Measurements from ENCODE around the gene ELF2.
"Not testable (repeated sequence)": the region's sequence is repeated elsewhere in the genome, so short reads cannot be mapped to it uniquely, and the experiment has no call there.

Gene ELF2

GRCh38 chr4:139184129-139184528 lies 7.1 kb upstream of the ELF2 start:
- DNase-seq (no peak), ATAC-seq (no peak)

DNA sequence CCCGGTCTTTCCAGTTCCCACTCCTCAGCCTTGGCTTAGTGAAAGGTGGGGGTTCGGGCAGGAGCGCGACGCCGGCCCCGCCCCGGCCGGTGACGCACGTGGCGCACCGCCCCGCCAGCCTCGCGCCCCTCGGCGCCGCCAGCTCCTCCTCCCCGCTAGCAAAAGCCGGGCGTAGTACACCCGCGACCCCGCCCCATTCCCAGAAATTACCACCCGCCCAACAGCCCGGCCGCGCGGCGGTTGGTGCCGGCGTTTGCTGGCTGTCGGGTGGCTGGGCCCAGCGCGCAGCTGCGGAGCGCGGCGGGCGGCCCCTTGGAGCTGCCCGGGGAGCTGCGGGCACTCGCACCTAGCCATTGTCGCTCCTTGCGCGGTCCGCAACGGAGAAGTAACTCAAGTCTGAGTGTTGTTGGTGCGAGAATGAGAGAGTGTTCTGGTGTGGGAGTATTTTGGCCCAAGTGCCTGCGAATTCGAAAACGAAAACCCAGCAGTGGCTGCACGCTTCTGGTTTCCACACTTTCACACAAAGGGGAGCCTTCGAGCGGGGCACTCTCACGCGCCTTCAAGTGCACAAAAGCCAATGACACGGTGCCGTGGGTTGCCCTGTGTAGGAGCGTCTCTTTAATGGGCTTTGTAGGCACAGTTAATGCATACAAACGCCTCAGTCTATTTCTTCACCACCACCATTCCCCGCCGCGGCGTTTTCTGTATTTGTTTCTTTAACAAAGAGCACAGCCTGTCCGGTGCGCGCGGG lies 1.0 kb upstream of the ELF2 start:
- ATAC-seq: peak; percentile 82
- DNase-seq: peak; percentile 89

DNA sequence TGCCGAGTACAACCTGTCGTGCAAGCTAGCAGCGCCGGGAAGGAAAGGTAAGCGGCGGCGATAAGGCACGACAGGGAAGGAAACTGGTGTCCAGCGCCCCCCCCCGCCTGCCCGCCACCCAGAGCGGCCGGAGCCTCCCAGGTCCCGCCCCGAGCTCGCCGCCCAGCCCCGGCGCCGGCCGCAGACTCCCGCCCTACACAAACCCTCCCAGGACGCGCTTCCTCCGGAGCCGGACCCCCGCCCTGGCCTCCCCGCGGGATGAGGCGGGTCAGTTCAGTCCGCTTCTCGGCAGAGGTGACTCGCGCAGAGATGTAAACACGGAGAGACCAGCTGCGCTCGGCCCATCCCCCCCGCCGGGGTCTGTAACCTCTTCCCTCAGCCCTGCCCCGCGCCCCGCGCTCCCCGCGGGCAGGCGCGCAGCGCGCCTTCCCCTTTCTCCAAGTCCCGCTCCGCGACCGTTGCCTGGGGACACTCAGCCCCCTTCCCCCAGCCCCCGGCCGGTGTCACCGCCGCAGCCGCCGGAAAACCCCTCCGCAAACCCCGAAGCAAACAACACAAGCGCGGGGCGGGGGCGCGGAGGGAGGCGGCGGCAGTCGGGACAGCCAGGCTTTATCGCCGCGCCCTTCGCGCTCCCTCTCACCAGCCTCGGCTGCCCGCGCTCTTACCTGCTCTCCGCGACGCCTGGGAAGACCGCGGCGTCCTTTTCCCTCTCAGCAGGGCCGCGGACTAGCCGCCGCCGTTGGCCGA lies 543 bp downstream of the ELF2 start:
- ATAC-seq: peak; percentile 19

DNA sequence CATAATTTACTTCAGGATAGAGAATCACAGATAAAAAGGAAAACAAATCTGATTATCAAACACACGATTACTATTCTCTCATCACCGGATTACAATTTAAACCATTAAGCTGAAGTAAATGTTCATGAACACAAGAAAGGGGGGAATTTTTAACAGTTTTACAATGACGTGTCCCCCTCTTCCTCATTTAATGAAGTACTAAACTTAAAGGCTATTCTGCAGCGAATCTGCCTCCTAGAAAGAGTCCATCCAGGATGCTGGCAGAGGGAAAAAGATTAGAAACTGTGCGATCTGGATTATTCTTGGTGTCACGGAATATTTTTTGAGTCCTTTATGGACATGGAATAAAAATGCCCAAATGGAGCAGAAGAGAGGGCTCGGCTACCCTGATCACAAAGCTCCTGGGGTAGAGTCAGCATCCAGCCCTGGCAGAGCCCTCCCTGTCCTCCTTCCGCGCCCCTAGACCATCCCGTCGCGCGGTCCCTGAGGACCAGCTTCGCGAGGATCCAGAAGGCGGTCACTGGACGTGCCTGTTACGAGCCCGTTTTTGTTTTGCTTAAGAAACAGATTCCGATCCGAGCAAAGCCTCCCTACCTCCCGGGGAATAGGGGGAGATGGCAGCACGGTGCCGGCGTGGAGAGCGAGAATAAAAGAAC lies 1.2 kb downstream of the ELF2 start:
- ATAC-seq (no peak), DNase-seq (no peak)

More for the DNA sequence above, 543 bp downstream of the ELF2 start:
- DNase-seq: peak; percentile 66

DNA sequence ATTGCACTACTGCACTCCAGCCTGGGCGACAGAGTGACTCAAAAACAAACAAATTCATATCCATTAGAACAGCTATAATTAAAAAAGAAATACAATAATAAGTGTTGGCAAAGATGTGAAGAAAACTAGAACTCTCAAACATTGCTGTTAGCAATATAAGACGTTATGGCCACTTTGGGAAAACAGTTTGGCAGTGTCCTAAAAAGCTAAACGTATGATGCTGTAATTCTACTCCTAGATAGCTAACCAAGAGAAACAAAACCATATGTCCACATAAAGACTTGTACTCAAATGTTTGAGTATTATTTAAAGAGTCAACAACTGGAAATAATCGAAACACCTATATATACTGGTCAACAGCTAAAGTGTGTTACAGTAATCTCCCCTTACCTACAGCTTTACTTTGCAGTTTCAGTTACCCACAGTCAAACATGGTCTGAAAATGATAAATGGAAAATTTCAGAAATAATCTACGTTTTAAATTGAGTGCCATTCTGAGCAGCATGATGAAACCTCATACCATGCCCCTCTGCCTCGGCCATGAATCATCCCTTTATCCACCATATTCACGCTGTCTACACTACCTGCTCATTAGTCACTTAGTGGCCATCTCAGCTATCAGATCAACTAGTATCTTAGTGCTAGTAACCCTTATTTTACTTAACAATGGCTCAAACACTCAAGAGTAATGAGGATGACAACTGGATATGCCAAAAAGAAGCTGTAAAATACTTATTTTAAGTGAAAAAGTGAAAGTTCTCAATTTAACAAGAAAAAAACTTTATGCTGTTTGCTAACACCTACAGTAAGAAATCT lies 4.9 kb downstream of the ELF2 start:
- DNase-seq: no peak
- peak; percentile 65 for ATAC-seq

- ATAC-seq (no peak), DNase-seq (no peak)
These were observed 6.1 kb downstream of the ELF2 start for GRCh38 chr4:139170932-139171331.

DNA sequence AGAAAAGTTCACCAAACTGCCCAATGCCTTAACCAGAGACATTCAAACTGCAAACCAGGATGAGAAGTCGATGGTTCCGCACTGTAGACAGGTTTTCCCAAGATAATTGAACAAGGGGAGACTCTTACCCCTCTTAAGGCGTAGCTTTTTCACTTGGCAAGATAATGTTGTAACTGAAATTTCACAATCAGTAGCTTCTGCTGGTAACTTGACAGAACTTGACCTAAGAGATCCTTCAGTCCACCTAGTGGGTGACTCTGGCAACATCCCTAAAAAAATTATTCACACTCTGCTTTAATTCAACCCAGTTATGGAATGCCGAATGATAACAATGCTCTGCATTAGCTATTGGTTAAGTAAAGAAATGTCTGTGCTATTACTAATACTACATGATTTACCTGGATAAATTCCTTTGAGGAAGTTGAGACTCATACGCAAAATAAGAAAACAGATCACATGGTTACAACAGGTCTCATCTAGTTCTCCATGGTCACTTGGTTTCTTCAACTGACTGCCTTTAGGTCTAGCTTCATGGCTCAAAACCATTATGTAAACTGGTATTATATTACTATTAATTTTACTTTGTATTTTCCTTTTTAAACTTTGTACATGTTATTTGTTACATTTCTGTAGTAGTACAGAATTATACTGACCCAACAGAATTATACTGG lies 9.1 kb downstream of the ELF2 start:
- DNase-seq (no peak), ATAC-seq (no peak)

- ATAC-seq (no peak), DNase-seq (no peak)
These were observed 12.3 kb downstream of the ELF2 start for GRCh38 chr4:139164731-139165130.

- DNase-seq: no peak
- ATAC-seq: no peak
These were observed 13.2 kb downstream of the ELF2 start for GRCh38 chr4:139163806-139164206.

GRCh38 chr4:139157977-139158376 lies 19.0 kb downstream of the ELF2 start:
- DNase-seq, ATAC-seq: not testable (repeated sequence)

DNA sequence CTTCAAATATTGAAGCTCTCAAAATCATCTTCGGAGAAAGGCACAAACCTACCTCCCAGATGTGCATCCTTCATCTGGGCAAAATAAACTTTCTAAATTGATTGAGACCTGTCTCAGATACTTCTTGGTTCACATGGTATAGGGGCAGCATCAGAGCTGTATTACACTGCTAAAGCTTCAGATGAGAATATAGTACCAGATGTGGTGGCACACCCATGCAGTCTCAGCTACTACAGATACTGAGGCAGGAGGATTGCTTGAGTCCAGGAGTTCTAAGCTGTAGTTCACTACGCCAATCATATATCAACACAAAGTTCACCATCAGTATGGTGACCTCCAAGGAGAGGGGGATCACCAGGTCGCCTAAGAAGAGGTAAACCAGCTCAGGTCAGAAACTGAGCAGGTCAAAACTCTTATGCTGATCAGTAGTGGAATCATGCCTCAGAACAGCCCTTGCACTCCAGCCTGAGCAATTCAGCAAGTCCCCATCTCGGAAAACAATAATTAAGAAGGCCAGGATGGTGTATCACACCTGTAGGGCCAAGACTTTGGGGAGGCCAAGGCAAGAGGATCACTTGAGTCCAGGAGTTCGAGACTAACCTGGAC lies 22.0 kb downstream of the ELF2 start:
- DNase-seq: no peak
- ATAC-seq: no peak

DNA sequence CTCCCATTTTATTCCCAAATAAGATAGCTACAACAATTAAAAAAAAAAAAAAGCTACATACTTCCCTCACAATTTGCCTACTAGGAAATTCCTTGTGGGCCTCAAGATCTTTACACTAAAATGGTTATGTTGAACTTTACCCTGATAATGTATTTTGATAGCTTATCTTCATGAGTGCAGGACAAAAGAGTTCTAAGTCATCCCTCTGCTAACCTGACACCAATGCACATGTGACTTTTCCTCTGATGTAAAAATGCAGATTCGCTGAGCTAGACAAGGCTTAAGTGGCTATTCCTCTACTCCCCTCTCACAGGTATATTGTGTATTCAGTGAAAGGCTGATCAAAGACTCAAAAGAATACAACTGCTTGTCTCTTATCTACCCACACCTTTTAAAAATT lies 22.5 kb downstream of the ELF2 start:
- ATAC-seq (no peak), DNase-seq (no peak)

DNA sequence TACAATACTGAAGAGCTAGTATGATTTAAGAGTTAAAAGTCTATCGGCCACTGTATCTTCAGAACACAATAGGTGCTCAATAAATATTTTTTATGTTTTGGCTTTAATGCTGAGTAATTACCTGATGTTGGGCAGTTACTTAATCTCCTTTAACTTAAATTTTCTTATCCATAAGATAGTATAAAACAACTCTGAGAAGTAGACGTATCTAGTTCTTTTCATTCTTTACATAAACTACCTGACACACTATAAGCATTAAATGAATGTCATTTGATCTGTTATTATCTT lies 22.9 kb downstream of the ELF2 start:
- DNase-seq: no peak
- no peak for ATAC-seq

GRCh38 chr4:139153411-139154133 lies 23.4 kb downstream of the ELF2 start:
- DNase-seq: no peak

DNA sequence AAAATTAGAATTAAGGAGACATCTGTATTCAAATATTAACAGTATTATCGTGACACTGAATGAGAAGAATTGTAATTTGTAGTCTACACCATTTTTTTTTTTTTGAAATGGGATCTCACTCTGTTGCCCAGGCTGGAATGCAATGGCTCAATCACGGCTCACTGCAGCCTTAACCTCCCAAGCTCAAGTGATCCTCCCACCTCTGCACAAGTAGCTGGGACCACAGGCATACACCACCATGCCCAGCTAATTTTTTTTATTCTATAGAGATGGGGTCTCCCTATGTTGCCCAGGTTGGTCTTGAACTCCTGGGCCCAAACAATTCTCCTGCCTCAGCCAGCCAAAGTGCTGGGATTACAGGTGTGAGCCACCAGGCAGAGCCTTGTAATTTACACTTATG lies 24.8 kb downstream of the ELF2 start:
- no peak for ATAC-seq
- no peak for DNase-seq

More at GRCh38 chr4:139153411-139154133, 23.4 kb downstream of the ELF2 start:
- no peak for ATAC-seq

GRCh38 chr4:139146926-139147629 lies 29.9 kb downstream of the ELF2 start:
- ATAC-seq (no peak), DNase-seq (no peak)

DNA sequence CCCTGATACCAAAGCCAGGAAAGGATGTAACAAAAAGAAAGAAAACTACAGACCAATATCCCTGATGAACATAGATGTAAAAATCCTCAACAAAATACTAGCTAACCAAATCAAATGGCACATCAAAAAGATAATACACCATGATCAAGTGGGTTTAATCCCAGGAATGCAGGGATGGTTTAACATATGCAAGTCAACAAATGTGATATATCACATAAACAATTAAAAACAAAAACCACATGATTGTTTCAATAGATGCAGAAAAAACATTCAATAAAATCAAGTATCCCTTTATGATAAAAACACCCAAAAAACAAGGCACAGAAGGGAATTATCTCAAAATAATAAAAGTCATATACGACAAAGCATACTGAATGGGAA lies 31.5 kb downstream of the ELF2 start:
- ATAC-seq (no peak), DNase-seq (no peak)

DNA sequence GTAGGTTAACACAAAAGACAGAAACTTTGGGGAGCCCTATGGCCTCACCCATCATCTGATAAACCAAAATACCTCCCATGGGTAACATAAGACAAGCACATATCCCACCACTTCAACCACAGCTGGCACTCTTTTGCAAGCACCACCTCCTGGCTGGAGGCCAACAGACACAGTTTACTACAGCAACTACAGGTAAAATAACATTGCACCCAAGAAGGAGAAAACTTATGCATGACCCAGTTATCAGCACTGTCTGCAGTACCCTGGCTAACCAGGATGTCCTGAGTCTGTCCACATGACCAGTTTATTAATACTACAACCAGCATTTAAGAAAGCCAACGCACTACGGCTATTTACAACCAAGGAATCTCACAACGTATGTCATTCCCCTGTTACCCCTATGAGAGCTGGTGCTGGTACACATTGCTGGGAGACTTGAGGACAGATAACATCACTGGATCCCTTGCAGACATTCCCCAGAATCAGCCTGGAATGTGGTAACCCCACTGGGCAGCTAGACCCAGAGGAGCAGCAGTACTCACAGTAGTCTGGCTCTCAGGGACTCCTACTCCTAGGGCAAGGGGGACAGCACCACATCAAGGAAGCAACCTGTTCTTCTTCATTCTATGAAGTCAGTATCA lies 32.0 kb downstream of the ELF2 start:
- DNase-seq (no peak), ATAC-seq (no peak)

DNA sequence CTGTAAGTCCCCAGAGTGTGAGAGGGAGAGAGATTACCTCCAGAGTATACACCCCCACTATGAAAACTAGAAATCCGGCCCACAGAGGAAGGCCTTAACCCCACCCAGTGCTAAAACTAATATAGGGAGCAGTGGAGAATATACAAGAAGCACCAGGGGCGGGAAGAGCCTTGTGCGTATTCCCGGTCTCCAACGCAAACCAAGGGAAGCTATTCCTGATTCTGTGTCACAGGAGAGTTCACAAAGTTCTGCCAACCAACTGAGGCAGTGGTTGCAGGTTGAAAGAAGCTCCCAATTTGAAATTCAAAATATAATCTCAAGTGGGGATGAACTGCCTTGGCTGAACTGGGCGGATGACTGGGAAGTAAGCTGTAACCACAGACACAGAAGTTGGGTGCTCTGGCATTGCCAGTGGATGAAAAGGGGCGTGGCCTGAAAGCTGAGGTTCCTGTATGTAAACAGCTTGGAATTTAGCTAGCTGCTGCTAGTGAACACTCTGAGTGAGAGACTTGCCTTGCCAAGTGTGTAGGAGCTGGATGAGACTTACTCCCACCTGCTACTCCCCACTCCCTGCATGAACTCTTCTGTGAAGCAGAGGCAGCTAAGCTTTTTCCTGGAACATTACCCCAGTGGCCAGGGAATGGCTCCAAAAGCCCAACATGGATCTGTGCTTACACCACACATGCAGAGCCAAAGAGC lies 32.7 kb downstream of the ELF2 start:
- ATAC-seq (no peak), DNase-seq (no peak)
